ENCODE data around the gene OCA2.

Gene OCA2

DNA sequence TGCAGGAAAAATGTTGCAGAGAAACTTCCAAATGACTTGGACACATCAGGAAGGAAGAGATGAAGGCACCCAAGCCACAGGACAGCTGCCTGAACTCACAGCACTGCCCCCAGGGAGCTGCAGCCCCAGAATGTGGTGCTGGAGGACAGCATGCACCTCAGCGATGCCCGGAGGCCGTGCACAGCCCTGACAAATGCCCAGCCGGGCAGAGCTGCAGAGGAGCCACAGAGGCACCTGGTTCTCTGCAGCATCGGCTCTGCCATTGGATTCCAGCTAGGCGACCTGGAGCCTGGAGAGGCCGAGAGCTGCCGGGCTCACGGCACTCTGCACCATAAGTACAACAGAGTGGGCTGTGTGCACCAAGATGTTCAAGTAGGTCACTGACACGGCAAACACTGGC is 97.5 kb downstream of the OCA2 start:
- no peak for TF ChIP-seq EZH2phosphoT487 (conservative IDR thresholded peaks at IDR 0.05; ENCODE audit: low read length)
- TF ChIP-seq, protein P1, sequence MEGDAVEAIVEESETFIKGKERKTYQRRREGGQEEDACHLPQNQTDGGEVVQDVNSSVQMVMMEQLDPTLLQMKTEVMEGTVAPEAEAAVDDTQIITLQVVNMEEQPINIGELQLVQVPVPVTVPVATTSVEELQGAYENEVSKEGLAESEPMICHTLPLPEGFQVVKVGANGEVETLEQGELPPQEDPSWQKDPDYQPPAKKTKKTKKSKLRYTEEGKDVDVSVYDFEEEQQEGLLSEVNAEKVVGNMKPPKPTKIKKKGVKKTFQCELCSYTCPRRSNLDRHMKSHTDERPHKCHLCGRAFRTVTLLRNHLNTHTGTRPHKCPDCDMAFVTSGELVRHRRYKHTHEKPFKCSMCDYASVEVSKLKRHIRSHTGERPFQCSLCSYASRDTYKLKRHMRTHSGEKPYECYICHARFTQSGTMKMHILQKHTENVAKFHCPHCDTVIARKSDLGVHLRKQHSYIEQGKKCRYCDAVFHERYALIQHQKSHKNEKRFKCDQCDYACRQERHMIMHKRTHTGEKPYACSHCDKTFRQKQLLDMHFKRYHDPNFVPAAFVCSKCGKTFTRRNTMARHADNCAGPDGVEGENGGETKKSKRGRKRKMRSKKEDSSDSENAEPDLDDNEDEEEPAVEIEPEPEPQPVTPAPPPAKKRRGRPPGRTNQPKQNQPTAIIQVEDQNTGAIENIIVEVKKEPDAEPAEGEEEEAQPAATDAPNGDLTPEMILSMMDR (IDR thresholded peaks at IDR 0.05; ENCODE audit: insufficient read depth, low read length, poor library complexity, severe bottlenecking), result no peak
- no peaks in the 10 kb centered on the region for H3K9me3 ChIP-seq (ENCODE audit: insufficient read depth, low read length)
- no peak overlapping the region for H3K4me2 ChIP-seq (ENCODE audit: low read depth, low read length, poor library complexity, severe bottlenecking)

DNA sequence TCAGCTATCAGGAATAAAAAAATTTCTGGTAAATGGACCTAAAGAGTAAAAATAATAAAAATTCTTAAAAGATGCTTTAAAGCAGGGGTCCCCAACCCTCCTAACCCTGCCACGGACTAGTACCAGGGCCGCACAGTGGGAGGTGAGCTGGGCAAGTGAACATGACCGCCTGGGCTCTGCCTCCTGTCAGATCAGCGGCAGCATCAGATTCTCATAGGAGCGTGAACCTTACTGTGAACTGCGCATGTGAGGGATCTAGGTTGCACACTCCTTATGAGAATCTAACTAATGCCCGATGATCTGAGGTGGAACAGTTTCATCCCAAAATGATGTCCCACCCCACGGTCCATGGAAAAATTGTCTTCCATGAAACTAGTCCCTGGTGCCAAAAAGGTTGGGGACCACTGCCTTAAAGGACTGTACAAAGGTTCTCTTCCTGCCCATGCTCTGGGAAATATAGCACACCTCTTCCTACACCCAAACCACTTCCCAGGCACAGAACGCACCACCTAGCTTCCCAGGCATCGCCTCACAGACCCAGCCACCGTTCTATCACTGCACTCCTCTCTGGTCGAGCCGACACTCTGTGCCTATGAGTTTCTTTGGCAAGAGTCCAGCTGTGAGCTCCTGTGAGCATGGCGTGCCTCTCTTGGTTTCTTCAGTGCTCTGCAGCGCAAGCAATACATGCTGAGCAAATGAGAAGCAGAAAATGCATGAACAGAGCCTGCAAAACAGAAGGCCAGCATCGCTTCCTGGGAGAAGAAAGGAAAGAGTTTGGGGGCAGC is 104.9 kb downstream of the OCA2 start:
- H3K9me2 ChIP-seq (replicated peaks; ENCODE audit: insufficient read depth, low read length), result no peaks in the 10 kb centered on the region
- TF ChIP-seq, protein P1 (IDR thresholded peaks at IDR 0.05; ENCODE audit: insufficient read depth, low read length, poor library complexity, severe bottlenecking), result no peak
- no peak for TF ChIP-seq EZH2phosphoT487 (conservative IDR thresholded peaks at IDR 0.05; ENCODE audit: low read length)
- H3F3A ChIP-seq (ENCODE audit: insufficient read depth), result no peaks in the 10 kb centered on the region
- no peaks in the 10 kb centered on the region for H3K9me3 ChIP-seq (ENCODE audit: insufficient read depth, low read length)
- no peak overlapping the region for H3K27ac ChIP-seq (ENCODE audit: low read depth, low read length)
- no peaks in the 10 kb centered on the region for H3K27me3 ChIP-seq (ENCODE audit: low read length)
- no peak overlapping the region for H2AFZ ChIP-seq (ENCODE audit: low read depth, low read length, severe bottlenecking)
- no peak overlapping the region for H3K4me2 ChIP-seq (ENCODE audit: low read depth, low read length, poor library complexity, severe bottlenecking)
- no peaks in the 10 kb centered on the region for H3K36me3 ChIP-seq (ENCODE audit: low read length)
- H3K4me3 ChIP-seq (ENCODE audit: insufficient read depth, low read length, poor library complexity, severe bottlenecking), result no peak overlapping the region
- no peaks in the 10 kb centered on the region for H3K79me2 ChIP-seq (ENCODE audit: insufficient read depth, low read length)
- H4K20me1 ChIP-seq (ENCODE audit: low read depth, low read length), result no peaks in the 10 kb centered on the region
- no peak overlapping the region for H3K9ac ChIP-seq (ENCODE audit: low read length)

More for the DNA sequence above, 97.5 kb downstream of the OCA2 start:
- Histone ChIP-seq H3K36me3 (ENCODE audit: low read length) (no peaks in the 10 kb centered on the region), H3K9me2 (replicated peaks; ENCODE audit: insufficient read depth, low read length) (no peaks in the 10 kb centered on the region), H3K27ac (ENCODE audit: low read depth, low read length) (no peak overlapping the region), H3K4me3 (ENCODE audit: insufficient read depth, low read length, poor library complexity, severe bottlenecking) (no peak overlapping the region), H2AFZ (ENCODE audit: low read depth, low read length, severe bottlenecking) (no peak overlapping the region), H3F3A (ENCODE audit: insufficient read depth) (no peaks in the 10 kb centered on the region), H4K20me1 (ENCODE audit: low read depth, low read length) (no peaks in the 10 kb centered on the region), H3K9ac (ENCODE audit: low read length) (no peak overlapping the region), H3K27me3 (ENCODE audit: low read length) (no peaks in the 10 kb centered on the region), H3K79me2 (ENCODE audit: insufficient read depth, low read length) (no peaks in the 10 kb centered on the region)

GRCh38 chr15:27993544-27993943 is 105.6 kb downstream of the OCA2 start:
- H3K9ac ChIP-seq (ENCODE audit: low read length), result no peak overlapping the region
- no peaks in the 10 kb centered on the region for H3K79me2 ChIP-seq (ENCODE audit: insufficient read depth, low read length)
- TF ChIP-seq, protein P1 (IDR thresholded peaks at IDR 0.05; ENCODE audit: insufficient read depth, low read length, poor library complexity, severe bottlenecking), result no peak
- no peak for TF ChIP-seq EZH2phosphoT487 (conservative IDR thresholded peaks at IDR 0.05; ENCODE audit: low read length)
- H3K9me3 ChIP-seq (ENCODE audit: insufficient read depth, low read length), result no peaks in the 10 kb centered on the region
- H4K20me1 ChIP-seq (ENCODE audit: low read depth, low read length), result no peaks in the 10 kb centered on the region
- no peaks in the 10 kb centered on the region for H3K27me3 ChIP-seq (ENCODE audit: low read length)
- no peaks in the 10 kb centered on the region for H3K36me3 ChIP-seq (ENCODE audit: low read length)
- no peak overlapping the region for H3K4me3 ChIP-seq (ENCODE audit: insufficient read depth, low read length, poor library complexity, severe bottlenecking)
- no peaks in the 10 kb centered on the region for H3F3A ChIP-seq (ENCODE audit: insufficient read depth)
- H3K27ac ChIP-seq (ENCODE audit: low read depth, low read length), result no peak overlapping the region
- H3K9me2 ChIP-seq (replicated peaks; ENCODE audit: insufficient read depth, low read length), result no peaks in the 10 kb centered on the region
- no peak overlapping the region for H3K4me2 ChIP-seq (ENCODE audit: low read depth, low read length, poor library complexity, severe bottlenecking)
- no peak overlapping the region for H2AFZ ChIP-seq (ENCODE audit: low read depth, low read length, severe bottlenecking)
